HT1080 (cell line): ENCODE data around the gene ERG28. TPM values are rescaled to one million over a fixed set of nuclear protein-coding genes. Genes with fewer than 3 reads are reported as not detected.
"Not testable (repeated sequence)": the region's sequence is repeated elsewhere in the genome, so short reads cannot be mapped to it uniquely, and the experiment has no call there.

ENCODE experiments used
- DNase-seq: peaks from one replicate; pipeline ENCODE4 v3.0.0-alpha.2; 2015; ENCODE audit warnings: low read depth
- total RNA-seq: library from RNA; depleted of rRNA; stranded (reverse); fragments of >200 nt; shearing (Covaris generic); gene quantifications from 2 replicates; pipeline ENCODE4 v1.2.3, GENCODE V29; 2014

The ERG28 gene
- total RNA-seq, 1 experiment from 2014 or later, result 15.2 TPM

DNA sequence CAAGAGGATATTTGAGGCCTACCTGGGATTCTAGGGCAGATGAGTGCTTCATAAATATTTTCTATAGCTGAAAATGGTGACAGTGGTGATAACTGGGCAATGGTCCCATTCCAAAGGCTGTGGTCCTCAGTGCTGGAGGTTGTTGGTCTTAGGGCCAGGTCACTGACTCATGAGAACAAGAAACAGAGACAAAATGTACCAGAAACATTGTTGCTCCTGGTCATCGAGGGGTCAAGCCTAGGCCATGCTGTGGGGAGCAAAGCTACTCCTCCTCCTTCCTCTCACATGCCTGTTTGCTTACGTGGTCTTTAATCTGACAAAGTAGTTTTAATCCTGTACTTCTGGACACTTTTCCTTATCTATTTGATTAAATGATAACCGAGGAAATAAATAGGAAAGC, 33.8 kb downstream of the ERG28 start:
- no peak for DNase-seq

GRCh38 chr14:75626396-75626795, 34.3 kb downstream of the ERG28 start:
- DNase-seq, result no peak

- DNase-seq, result no peak
These were observed 35.6 kb downstream of the ERG28 start for GRCh38 chr14:75625034-75625433.

- DNase-seq, result no peak
These were observed 41.1 kb downstream of the ERG28 start for GRCh38 chr14:75619548-75619947.

DNA sequence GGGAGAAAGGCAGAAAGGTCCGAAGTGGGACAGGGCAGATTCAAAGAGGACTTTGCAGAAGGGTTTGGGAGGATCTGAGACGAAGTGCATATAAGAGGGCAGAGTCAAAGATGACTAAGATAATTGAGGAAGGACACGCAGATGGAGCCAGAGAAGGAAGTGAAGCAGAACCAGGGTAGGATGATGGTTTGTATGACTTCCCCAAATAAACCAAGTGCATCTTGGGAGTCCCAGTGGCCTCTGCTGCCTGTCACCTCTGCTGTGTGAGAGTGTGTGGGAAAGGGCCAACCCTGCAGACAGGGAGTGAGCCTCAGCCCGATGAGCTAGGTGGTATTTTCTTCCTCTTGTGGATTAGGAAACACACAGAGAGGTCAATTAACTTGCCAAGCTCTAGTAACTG, 45.5 kb downstream of the ERG28 start:
- DNase-seq, result no peak

GRCh38 chr14:75614179-75614578, 46.5 kb downstream of the ERG28 start:
- no peak for DNase-seq

GRCh38 chr14:75612157-75612556, 48.5 kb downstream of the ERG28 start:
- no peak for DNase-seq

GRCh38 chr14:75610834-75611233, 49.8 kb downstream of the ERG28 start:
- DNase-seq, result no peak

DNA sequence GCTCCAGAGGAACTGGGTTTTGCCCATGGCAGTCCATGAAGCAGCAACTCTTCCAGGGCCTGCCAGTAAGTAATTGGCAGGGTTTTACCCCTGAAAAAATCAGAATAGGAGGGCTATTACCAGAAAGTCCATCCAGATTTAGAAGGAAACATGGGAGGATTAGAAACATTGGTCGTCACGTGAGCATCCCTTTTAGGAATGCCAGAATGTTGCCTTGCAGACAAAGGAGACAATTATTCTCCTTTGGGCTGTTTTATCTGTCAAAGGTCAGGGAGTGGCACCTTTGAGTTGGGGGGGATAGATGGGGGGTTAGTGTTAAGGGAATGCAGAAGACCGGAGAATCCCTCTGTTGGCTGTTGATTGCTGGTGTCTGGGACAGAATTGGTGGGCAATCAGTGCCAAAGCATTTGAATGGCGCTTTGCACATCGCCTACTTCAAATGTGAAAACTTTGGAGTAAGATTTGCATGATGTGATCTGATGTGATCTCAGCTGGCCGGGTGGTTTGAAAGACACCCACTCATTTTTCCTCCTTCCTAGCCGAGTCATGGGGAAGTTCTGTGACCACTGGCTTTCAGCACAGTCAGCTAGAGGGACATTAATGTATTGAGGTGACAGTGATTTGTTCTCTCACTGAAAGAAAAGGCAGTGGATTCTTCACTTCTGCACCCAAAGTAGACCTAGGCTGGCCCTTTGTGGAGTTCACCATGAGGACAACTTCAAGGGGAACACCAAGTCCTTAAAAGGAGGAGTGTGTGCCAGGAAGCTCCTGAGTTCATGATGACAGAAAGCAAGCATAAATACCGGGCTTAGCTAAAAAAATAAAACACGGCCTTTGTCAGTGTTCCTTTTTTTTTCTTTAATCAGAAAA, 50.8 kb downstream of the ERG28 start:
- DNase-seq, result no peak

GRCh38 chr14:75609116-75609515, 51.6 kb downstream of the ERG28 start:
- no peak for DNase-seq

DNA sequence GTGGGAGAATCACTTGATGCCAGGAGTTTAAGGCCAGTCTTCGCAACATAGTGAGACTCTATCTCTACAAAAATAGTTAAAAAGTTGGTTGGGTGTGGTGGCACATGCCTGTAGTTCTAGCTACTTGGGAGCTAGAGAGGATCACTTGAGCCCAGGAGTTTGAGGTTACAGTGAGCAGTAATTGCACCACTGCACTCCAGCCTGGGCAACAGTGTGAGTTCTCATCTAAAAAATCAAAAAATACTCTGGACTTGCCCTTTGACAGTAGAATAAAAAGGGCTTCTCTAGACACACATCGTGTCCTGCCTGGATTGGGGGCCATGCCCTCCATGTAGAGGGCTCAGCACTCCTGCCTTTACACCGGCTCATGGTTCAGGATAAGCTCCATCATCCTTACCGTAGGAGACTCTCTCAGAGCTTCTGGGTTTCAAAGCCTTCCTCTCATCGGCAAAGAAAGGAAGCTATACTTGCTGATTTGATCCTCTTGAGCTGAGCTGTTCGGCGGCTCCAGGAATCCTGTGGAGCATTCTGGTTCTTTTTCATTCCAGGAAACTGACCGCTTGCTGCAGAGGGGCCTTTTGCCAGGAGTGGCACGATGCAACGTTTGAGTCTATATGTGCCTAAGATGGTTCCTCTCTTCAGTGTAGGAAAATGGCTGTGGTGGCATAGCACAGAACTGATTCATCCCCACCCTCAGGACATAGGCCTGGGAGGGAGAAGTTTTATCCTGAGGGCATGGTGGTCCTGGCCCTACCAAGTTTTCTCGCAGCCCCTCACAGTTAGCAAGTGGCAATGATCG, 52.6 kb downstream of the ERG28 start:
- DNase-seq, result no peak

DNA sequence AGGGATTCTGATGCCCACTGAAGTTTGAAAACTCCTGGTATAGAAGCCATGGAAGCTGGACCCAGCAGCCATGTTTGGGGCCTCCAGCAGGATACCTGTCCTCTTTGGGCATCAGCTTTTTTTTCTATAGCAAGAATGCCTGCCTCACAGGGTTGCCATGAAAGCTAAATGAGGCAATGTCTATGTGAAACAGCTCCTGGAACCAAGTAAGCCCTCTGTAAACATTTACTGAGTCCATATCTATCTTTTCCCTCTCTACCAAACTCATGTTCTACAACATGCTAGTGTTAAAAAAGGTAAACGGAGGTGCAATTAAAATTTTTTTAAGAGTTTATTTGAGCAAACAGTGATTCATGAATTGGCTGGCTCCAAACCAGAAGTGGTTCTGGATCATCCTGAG, 53.6 kb downstream of the ERG28 start:
- DNase-seq, result no peak

DNA sequence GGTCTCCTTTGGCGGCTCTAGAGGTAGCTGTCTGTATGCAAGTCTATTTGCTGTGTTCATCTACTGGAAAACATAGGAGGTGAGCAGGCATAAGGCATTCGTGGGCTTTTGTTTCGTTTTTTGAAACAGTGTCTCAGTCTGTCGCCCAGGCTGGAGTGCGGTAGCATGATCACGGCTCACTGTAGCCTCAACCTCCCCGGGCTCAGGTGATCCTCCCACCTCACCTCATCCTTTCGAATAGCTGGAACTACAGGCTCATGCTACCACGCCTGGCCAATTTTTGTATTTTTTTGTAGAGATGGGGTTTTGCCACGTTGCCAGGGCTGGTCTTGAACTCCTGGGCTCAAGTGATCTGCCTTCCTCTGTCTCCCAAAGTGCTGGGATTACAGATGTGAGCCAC, 54.8 kb downstream of the ERG28 start:
- DNase-seq, result no peak

DNA sequence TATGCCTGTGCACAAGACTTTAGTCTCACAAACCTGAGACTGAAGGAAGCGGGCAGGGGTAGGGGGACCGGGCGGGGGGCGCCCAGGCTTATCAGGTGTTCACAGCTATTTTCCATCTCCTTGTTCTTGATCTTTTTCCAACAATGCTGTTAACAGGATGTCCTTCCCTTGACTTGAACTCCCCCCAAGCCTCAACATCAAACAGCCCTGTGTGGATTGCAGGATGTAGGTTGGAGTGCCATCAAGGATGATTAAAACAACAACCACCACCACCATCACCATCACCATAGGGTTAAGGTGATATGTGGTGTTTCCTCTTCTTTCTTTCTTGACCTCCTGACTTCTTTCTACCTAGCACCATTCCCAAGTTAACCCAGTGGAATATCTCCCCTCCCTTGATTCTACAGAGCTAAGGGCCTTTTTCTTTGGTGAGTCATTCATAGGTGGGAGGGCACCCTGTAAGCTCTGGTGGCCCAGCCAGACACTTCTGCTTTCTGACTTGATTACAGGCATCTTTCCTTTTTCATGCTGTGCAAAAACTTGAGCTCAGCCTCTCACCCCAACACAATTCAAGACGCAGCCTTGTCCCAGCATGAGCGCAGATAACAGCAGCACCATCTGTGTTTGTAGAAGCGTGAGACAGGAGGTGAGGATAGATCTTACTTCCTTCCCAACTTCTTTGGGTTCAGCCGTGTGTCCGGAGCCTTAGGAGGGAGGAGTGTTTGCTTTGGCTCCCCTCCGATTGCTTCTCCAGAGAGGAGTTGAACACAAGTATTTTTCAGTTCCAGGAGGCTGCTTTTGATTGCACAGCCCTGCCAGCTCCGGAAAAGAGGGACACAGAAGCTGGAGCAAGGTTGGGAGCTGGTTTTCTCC, 55.5 kb downstream of the ERG28 start:
- DNase-seq, result peak; percentile 6

DNA sequence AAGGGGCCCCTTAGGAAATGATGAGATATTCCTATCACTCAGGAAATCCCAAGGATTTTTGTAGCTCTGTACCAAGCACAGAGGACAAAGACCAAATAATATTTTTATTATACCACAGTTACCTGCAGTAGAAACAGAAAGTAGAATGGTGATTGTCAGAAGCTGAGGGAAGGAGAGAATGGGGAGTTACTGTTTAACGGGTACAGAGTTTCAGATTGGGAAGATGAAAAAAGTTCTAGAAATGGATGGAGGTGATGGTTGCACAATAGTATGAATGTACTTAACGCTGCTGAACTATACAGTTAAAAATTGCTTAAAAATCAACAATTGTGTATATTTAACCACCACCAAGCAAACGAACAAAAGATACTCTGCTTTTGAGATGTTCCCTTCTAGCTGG, 58.2 kb downstream of the ERG28 start:
- DNase-seq, result no peak

DNA sequence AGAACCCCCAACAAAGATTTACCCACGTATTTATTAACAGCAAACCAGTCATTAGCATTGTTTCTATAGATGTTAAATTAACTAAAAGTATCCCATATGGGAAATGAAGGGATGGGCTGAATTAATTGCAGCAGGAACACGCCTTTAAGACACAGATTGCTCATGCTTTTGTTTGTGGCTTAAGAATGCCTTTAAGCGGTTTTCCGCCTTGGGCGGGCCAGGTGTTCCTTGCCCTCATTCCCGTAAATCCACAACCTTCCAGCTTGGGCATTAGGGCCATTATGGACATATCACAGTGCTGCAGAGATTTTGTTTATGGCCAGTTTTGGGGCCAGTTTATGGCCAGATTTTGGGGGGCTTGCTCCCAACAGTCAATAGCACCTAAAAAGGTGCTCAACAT, 59.6 kb downstream of the ERG28 start:
- not testable (repeated sequence) for DNase-seq

GRCh38 chr14:75600100-75600499, 60.6 kb downstream of the ERG28 start:
- not testable (repeated sequence) for DNase-seq
